NCI-H82 treated with DMSO at 0.1 percent for 48 hours (cell line): ENCODE data around the gene RPRD1A.
"Not testable (repeated sequence)": the region's sequence is repeated elsewhere in the genome, so short reads cannot be mapped to it uniquely, and the experiment has no call there.

Experiments
- DNase-seq: peaks from one replicate; lab custom pipeline; 2025; ENCODE audit not compliant: unreplicated experiment; lab: John Stamatoyannopoulos, UW

RPRD1A gene

DNA sequence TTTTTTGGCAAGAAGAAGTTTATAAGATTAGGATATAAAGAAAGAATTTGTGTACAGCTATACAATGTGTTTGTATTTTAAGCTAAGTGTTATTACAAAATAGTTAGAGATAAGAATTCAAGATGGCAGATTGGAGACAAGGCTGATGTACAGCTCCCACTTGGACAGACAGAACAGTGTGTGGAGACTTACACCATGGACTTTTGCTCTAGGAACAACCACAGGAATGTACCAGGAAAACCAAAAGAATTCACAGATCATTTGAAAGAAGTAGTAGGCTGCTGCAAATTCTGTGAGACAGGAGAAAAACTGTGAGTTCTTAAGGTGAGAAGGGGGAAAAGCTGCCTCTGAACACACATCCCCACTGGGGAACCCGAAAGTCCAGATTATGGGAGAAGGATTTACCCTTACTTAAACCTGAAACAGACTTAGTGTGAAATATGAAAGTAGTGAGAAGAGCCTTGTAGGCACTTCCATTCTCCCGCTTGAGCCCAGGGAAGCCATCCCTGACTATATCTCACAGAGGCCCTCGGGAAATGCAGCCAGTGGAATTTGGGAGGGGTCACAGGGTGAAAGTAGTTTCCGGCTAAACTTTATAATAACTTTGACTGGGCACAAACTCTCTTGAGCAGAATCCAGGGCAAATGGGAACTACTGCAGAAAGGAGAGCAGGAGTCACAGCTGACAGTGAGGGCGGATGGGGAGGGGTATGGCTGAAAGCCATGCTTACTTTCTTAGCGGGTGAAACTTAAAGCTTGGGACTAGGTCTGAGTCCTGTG is 11.6 kb upstream of the RPRD1A start:
- no peak for DNase-seq

DNA sequence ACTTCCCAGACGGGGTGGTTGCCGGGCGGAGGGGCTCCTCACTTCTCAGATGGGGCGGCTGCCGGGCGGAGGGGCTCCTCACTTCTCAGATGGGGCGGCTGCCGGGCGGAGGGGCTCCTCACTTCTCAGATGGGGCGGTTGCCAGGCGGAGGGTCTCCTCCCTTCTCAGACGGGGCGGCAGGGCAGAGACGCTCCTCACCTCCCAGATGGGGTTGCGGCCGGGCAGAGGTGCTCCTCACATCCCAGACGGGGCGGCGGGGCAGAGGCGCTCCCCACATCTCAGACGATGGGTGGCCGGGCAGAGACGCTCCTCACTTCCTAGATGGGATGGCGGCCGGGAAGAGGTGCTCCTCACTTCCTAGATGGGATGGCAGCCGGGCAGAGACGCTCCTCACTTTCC is 10.4 kb upstream of the RPRD1A start:
- not testable (repeated sequence) for DNase-seq

DNA sequence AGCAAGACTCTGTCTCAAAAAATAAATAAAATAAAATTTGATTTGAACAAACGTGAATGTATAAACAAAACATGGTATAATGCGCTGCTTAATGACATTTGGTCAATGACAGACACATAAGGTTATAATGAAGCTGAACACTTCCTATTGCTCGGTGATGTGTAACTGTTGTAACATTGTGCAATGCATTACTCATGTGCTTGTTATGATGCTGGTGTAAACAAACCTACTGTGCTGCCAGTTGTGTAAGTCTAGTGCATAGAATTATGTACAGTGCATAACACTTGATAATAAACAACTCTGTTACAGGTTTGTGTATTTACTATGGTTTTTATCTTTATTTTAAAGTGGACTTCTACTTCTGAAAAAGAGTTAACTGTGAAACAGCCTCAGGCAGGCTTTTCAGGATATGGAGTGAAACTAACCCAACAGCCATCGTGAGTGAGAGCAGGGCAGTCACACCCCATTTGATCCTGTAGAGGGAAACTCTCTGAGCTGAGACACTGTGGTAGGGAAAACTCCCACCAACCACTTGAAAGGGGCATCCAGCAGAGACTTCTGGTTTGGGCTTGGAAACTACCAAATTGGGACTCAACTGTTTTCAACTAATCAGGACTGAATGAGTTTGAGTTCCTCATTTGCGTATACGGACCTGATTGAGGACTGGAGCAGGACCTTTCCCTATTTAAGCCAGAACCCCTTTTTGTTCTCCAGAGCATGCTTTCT is 8.7 kb upstream of the RPRD1A start:
- DNase-seq: no peak

DNA sequence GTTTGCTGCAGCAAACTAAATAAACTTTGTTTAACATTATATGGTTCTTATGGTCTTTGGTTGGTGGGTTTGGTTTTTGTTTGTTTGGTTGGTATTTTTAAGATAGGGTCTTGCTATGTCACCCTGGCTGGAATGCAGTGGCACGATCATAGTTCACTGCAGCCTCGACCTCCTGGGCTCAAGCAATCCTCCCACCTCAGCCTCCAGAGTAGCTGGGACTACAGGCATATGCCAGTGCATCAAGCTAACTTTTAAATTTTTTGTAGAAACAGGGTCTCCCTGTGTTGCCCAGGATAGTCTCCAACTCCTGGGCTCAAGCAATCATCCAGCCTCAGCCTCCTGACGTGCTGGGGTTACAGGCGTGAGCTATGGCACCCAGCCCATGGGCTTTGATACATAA is 7.1 kb upstream of the RPRD1A start:
- no peak for DNase-seq

DNA sequence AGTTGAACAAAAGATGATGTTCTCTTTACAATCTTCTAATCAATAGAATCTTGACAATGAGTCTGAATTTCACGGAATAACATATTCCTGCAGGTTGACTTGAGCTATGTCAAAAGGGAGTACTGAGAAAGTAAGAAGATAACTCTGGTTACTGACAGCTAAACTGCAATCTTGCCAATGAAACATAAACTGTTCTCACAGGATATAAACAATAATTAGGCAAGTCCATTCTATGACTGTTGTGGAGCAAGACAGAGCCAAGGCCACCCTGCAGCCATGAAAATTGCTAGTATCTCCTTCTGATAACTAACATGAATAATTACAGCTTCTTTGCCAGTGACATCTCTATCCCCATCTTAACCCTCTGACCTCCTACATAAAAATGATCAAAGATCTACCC is 6.3 kb upstream of the RPRD1A start:
- DNase-seq: no peak

DNA sequence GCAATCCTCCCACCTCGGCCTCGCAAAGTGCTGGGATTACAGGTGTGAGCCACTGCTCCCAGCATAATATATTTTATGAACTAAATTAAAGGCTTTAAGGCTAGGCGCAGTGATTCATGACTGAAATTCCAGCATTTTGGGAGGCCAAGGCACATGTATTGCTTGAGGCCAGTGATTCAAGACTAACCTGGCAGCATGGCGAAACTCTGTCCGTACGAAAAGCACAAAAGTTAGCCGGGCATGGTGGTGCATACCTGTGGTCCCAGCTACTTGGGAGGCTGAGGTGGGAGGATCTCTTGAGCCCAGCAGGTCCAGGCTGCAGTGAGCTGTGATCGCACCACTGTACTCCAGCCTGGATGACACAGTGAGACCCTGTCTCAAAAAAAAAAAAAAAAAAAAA is 5.0 kb upstream of the RPRD1A start:
- not testable (repeated sequence) for DNase-seq

DNA sequence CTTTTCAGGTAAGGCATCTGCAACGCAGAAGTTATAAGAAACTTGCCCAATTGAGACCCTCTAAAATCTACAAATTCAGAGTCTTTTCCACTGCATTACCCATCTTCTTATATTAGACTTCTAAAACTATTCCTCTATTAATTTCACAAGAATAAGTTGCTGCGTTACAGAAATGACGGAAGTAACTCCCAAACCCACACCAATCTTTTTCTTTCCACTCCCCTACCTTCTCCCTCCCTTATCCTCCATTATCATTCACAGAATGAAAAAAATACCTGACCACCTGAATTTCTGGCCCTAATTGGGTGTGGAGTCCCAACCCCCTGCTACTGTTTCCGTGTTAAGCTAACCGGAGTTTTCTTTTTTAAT is 689 bp downstream of the RPRD1A start:
- no peak for DNase-seq

DNA sequence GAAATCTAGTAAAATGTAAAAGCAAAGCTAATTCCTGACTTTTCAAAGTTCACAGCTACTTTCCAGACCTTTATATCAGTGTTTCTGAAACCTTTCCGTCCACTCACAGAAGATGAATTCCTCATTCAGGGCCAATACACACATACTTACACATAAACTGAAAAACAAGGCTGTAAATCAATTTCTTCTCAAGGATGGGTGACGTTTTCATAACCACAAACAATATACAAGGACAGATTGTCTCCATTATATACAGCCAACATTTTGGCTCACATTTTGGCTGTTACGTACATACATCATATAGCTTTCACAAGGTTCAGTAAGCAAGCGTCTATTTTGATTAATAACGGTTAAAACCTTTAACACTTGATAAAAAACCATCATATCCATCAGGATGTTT is 1.4 kb downstream of the RPRD1A start:
- DNase-seq: no peak

DNA sequence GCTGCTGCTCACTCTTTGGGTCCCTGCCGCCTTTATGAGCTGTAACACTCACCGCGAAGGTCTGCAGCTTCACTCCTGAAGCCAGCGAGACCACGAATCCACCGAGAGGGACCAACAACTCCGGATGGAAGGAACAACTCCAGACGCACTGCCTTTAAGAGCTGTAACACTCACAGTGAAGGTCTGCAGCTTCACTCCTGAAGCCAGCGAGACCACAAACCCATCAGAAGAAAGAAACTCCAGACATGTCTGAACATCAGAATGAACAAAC is 2.6 kb downstream of the RPRD1A start:
- DNase-seq: not testable (repeated sequence)

DNA sequence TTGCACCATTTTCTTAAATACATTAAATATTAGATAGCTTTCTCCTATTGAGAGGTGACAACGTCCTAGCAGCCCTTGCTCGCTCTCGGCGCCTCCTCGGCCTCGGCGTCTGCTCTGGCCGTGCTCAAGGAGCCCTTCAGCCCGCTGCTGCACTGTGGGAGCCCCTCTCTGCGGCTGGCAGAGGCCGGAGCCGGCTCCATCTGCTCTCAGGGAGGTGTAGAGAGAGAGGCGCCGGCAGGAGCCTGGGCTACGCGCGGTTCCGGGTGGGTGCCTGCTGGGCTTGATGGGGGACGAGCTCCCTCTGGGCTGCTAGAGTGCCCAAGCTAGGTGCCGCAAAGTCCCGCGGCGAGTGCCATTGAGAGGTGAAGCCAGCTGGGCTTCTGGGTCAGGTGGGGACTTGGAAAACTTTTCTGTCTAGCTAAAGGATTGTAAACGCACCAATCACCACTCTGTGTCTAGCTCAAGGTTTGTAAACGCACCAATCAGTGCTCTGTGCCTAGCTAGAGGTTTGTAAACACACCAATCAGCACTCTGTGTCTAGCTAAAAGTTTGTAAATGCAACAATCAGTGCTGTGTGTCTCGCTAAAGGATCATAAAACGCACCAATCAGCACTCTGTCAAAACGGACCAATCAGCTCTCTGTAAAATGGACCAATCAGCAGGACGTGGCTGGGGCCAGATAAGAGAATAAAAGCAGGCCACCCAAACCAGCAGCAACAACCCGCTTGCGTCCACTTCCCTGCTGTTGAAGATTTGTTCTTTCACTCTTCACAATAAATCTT is 3.1 kb downstream of the RPRD1A start:
- DNase-seq: no peak

DNA sequence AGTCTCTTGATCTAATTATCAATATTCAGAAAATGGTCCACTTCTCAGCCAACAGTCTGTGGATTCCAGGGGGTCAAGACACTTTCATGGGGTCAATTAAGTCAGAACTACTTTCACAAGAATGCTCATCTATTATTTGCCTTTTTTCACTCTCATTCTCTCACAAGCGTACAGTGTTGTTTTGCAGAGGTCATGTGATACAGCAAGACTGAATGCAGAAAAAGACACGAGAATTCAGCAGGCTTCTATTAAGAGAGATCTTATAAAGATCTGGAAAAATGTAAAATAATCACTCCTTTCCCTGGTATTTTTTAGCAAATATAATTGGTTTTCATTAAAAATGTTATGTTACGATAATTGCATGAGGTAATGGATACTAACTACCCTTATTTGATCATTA is 8.7 kb downstream of the RPRD1A start:
- DNase-seq: no peak

DNA sequence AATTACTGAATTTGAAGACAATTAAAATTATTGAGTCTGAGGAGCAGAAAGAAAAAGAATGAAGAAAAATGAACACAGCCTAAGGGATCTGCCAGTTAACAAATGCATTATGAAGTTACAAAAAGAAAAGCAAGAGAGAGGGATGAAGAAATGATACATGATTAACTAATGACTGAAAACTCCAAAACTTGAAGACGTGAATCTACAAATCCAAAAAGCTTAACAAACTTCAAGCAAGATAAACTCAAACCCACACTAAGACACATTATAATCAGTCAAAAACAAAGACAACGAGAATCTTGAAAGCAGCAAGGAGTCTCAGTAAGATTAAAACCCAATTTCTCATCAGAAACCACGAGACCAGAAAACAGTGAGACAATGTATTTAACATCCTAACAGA is 15.6 kb downstream of the RPRD1A start:
- no peak for DNase-seq

DNA sequence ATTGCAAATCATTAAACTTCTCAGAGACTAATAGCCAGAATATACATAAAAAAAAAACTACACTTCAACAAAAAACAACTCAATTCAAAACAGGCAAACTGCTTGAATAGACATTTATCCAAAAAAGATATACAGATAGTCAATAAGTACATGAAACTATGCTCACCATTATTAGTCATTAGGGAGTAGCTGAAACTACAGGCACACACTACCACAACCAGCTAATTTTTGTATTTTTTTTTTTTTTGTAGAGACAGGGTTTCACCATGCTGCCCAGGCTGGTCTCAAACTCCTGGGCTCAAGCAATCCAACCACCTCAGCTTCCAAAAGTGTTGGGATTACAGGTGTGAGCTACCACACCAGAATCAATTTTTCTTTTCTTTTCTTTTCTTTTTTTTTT is 16.9 kb downstream of the RPRD1A start:
- DNase-seq: no peak

DNA sequence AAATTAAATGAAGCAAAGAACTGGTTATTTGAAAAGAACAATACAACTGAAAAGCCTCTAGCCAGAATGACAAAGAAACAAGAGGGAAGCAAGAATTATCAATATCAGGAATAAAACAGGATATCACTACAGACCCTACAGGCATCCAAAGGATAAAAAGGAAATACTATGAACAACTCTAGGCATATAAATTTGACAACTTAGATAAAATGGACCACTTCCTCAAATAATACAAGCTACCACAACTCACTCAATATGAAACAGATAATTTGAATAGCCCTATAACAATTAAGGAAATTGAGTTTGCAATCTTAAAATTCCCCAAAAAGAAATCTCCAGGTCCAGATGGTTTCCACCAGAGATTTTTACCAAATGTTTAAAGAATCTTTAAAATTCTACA is 19.8 kb downstream of the RPRD1A start:
- DNase-seq: no peak

DNA sequence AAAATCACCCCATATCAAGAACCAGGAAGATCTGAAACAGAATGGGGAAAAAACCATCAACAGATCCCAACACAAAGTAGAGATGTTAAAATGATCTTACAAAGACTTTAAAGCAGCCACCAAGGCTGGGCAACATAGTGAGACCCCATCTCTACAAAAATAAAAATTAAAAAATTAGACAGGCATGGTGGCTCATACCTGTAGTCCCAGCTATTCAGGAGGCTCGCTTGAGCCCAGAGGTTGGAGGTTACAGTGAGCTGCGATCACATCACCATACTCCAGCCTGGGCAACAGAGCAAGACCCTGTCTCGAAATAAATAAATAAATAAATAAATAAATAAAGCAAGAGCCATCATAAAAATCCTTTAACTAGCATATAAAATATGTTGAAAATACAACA is 20.5 kb downstream of the RPRD1A start:
- no peak for DNase-seq

DNA sequence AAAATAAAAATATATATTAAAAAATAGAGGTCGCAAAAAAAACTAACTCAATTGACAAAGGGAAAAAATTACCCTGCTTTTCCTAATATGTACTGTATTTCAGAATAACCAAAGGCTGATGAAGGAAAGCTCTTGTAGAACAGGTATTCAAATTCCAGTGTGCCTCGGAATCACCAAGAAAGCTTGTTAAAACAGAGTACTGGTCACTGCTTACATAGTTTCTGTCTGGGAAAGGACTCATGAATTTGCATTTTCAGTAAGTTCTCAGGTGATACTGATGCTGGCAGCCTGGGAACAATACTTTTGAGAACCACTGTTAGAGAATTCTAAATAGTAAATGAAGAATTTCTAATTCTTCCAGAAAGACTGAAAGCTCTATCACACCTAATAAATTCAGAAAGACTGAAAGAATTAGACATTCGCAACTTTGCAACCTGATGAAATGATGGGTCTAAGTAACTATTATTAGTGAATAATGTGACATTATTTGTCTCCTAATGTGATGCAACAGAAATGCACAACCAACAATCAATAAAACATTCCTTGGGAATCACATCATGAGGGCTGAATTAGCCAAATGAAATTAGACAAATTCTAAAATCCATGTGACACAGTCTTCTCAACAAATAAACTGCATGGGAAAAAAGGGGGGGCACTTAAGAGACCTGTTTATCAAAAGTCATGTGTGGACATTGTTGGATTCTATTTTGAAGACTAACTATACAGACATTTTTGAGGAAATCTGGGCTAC is 21.9 kb downstream of the RPRD1A start:
- DNase-seq: no peak

DNA sequence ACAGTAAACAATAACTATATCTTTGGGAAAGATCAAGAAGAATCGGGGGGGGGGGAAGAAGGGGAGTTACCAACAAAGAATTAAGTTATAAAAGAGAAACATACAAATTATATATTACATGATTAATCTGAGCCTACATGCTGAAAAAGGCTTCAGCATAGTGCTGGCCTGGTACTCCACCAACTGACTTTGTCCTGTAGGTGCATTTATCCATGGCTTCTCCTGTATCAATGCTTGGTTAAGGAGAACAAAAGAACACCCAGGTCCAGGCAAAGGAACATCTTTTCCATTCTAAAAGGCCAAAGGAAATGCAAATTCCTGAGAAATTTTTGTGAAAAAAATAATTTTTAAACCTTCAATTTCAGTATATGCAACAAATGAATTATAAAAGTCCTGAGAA is 24.2 kb downstream of the RPRD1A start:
- no peak for DNase-seq

DNA sequence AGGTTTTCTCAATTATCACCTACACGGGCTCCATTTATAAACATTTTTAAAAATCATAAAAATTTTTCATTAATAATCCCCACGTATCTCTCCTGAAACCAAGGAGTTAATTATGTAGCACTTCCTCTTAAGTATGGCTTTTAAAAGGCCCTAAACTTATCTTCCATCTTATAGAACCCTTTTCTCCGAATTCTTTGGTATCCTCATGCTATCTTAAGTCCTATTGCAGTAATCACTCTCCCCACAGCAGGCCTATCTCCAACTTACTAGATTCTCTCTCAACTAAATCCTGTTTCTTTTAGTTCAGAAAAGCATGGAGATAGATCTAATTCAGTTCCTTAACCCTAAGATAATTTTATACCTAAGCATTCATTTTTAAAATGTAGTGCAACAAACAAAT is 26.2 kb downstream of the RPRD1A start:
- no peak for DNase-seq

DNA sequence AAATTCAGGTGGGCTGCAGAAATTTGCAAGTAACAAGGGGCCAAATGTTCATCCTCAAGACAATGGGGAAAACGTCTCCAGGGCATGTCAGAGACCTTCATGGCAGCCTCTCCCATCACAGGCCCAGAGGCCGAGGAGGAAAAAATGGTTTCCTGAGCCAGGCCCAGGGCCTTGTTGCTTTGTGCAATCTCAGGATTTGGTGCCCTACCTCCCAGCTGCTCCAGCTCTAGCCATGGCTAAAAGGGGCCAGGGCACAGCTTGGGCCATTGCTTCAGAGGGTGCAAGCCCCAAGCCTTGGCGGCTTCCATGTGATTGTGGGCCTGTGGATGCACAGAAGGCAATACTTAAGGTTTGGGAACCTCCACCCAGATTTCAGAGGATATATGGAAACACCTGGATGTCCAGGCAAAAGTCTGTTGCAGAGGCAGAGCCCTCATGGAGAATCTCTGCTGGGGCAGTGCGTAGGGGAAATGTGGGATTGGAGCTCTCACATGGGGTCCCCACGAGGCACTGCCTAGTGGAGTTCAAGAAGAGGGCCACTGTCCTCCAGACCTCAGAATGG is 29.2 kb downstream of the RPRD1A start:
- DNase-seq: no peak

DNA sequence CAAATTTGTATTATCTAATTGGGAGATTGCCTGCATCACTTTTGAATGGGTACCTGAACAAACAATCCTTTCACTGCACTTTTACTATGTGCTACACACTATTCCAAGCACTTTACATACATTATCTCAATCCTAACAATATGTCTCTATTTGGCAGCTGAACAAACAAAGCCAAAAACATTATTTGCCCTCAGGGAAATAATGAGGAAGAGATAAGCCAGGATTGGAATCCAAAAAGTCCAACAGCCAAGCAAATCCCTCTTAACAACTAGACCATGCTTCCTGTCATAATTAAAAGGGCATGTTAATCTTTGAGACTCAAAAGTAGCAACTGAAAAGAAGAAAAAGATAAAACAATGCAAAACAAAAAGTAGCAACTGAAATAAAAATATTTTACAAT is 32.1 kb downstream of the RPRD1A start:
- DNase-seq: no peak

DNA sequence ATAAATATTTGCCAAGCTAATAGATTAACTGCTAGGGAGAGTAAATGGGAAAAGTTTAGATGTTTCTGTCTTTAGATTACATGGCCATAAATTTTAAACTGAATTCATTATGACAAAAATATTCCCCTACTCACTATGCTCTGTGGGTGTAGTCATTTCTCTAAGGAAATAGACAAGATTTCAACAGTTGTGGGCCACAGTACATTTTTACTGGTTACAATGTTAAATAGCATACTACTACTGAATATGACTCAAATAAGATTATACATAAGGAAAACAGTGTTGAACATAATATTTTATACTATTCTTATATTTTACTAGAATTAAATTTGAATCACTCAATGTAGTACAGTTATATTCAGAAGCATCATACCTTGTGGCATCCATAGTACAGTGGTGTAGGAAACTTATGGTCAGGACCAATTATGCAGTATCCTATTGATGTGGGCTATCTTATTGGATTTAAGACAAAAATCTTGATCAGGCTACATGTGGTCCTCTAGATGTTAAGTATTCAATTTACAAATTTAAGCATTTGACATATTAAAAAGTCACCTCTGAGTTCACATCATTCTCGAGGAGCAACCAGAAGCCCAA is 33.0 kb downstream of the RPRD1A start:
- DNase-seq: no peak
